Stimulated activated naive CD8-positive, alpha-beta T cell treated with anti-CD3 and anti-CD28 coated beads, Interleukin-15, Interleukin-2, amounts not matched to agents 100 U/mL and 50 U/mL, for 24 hours (primary cell): ENCODE results near the gene SLCO2B1.

ENCODE experiments used
- ATAC-seq: fragments of 150-1000 bp; cut with Tn5 transposase; one replicate; pipeline ENCODE4 v1.10.0; 2021
- DNase-seq: peaks from one replicate; pipeline ENCODE4 v3.0.0; 2021

The SLCO2B1 gene

GRCh38 chr11:75248924-75249256, 98.0 kb downstream of the SLCO2B1 start:
- ATAC-seq (no peak), DNase-seq (no peak)

- no peak for DNase-seq
- no peak for ATAC-seq
These were observed 98.8 kb downstream of the SLCO2B1 start for GRCh38 chr11:75249704-75250103.

GRCh38 chr11:75254326-75254725, 103.4 kb downstream of the SLCO2B1 start:
- ATAC-seq, result no peak
- DNase-seq, result no peak
